GM12878 (cell line): Measurements from ENCODE around the gene B3GALT6. TPM values are rescaled to one million over a fixed set of nuclear protein-coding genes. Genes with fewer than 3 reads are reported as not detected.

Experiments
- ATAC-seq: fragments of 200-7000 bp; cut with Tn5 transposase; 3 replicates; pipeline ENCODE4 v1.9.1; 2020; ENCODE audit warnings: mild to moderate bottlenecking, moderate library complexity
- BruUV-seq: library from RNA; stranded (reverse); fragments of 400-500 nt; replicated peaks from 2 replicates; lab custom pipeline; 2021; lab: Mats Ljungman, UMichigan
- CTCF ChIA-PET: fragments of 300-600 bp; sonication (Branson Sonifier 250); formaldehyde crosslinking; extraction: SDS; loops from one replicate; lab custom pipeline; 2021; ENCODE audit warnings: inconsistent platforms; lab: Yijun Ruan, JAX
- POLR2A ChIA-PET: fragments of 350-600 bp; formaldehyde crosslinking; extraction: SDS; loops from one replicate; lab custom pipeline; 2021; ENCODE audit warnings: inconsistent platforms; lab: Charles Lee
- RAD21 ChIA-PET: fragments of 300-600 bp; sonication (Branson Sonifier 250); formaldehyde crosslinking; loops from one replicate; lab custom pipeline; 2023; ENCODE audit warnings: antibody characterized with exemption; ENCODE audit not compliant: unreplicated experiment; lab: Charles Lee
- SMC1A ChIA-PET: fragments of 300-600 bp; sonication (Branson Sonifier 250); formaldehyde crosslinking; loops from one replicate; lab custom pipeline; 2023; ENCODE audit not compliant: unreplicated experiment, uncharacterized antibody; lab: Charles Lee
- DNase-seq: peaks from one replicate; pipeline ENCODE4 v3.0.0-alpha.2; 2011; ENCODE audit warnings: low read depth, low spot score
- FAIRE-seq: peaks from 3 replicates; lab custom pipeline; 2011; peaks lifted over from hg19 to GRCh38; lab: Jason Lieb, UNC
- H2AFZ ChIP-seq: 2 replicates; pipeline ENCODE4 v1.6.0; 2011; ENCODE audit warnings: low read depth, low read length, control low read depth; ENCODE audit not compliant: control insufficient read depth
- H3K27ac ChIP-seq: 2 replicates; pipeline ENCODE4 v1.5.1; 2011; ENCODE audit warnings: control low read depth; ENCODE audit not compliant: control insufficient read depth, insufficient read depth
- H3K27me3 ChIP-seq, 2 experiments: replicated peaks in 1 of 2; 2 replicates each; pipeline versions ENCODE4 v1.6.0 to v1.6.1; 2011; ENCODE audit warnings: low read length in 1 of 2; ENCODE audit not compliant: control insufficient read depth in 2 of 2, insufficient read depth in 2 of 2
- H3K36me3 ChIP-seq, 2 experiments: 2 replicates each; pipeline ENCODE4 v1.5.1; 2011; ENCODE audit warnings: low read length in 1 of 2; ENCODE audit not compliant: control insufficient read depth in 2 of 2, insufficient read depth in 2 of 2
- H3K4me1 ChIP-seq: 2 replicates; pipeline ENCODE4 v1.6.1; 2011; ENCODE audit warnings: mild to moderate bottlenecking, low read length, moderate library complexity, mixed read lengths; ENCODE audit not compliant: control insufficient read depth, insufficient read depth
- H3K4me2 ChIP-seq: 2 replicates; pipeline ENCODE4 v1.6.0; 2011; ENCODE audit warnings: control low read depth; ENCODE audit not compliant: control insufficient read depth, insufficient read depth
- H3K4me3 ChIP-seq: fragments of 200-600 bp; sonication (generic); 2 replicates; pipeline ENCODE4 v1.5.1; 2016
- H3K79me2 ChIP-seq: 2 replicates; pipeline ENCODE4 v1.6.0; 2011; ENCODE audit warnings: low read length; ENCODE audit not compliant: control insufficient read depth, insufficient read depth
- H3K9ac ChIP-seq: 2 replicates; pipeline ENCODE4 v1.8.0; 2011; ENCODE audit warnings: low read length, control low read depth, mixed read lengths; ENCODE audit not compliant: control insufficient read depth, insufficient read depth
- H3K9me3 ChIP-seq: replicated peaks from 3 replicates; pipeline ENCODE4 v1.5.1; 2011; ENCODE audit warnings: mild to moderate bottlenecking, low read length; ENCODE audit not compliant: control insufficient read depth, insufficient read depth
- H4K20me1 ChIP-seq: 2 replicates; pipeline ENCODE4 v1.6.0; 2011; ENCODE audit not compliant: control insufficient read depth, insufficient read depth
- BCL11A ChIP-seq: IDR thresholded peaks from 2 replicates; pipeline ENCODE4 v1.6.1; 2011; ENCODE audit warnings: low read depth, low read length
- BCL3 ChIP-seq: IDR thresholded peaks from 2 replicates; pipeline ENCODE4 v1.6.1; 2011; ENCODE audit warnings: borderline replicate concordance, low read depth, mild to moderate bottlenecking, moderate library complexity, low read length; ENCODE audit not compliant: insufficient read depth, poor library complexity, severe bottlenecking
- BMI1 ChIP-seq: fragments of 450-650 bp; IDR thresholded peaks from 2 replicates; pipeline ENCODE4 v1.6.1; 2016; ENCODE audit warnings: mild to moderate bottlenecking, moderate library complexity, borderline replicate concordance
- FOXM1 ChIP-seq: IDR thresholded peaks from 2 replicates; pipeline ENCODE4 v1.6.1; 2012; ENCODE audit warnings: low read depth, mild to moderate bottlenecking, inconsistent platforms, low read length, moderate library complexity
- MLLT1 ChIP-seq: fragments of 450-650 bp; IDR thresholded peaks from 2 replicates; pipeline ENCODE4 v1.6.1; 2016; ENCODE audit warnings: mild to moderate bottlenecking
- POLR2A ChIP-seq: IDR thresholded peaks from 2 replicates; pipeline ENCODE4 v1.6.1; 2011; ENCODE audit warnings: low read depth, mild to moderate bottlenecking, low read length
- RAD21 ChIP-seq: IDR thresholded peaks from 2 replicates; pipeline ENCODE4 v1.6.1; 2011; ENCODE audit warnings: mild to moderate bottlenecking, low read depth, low read length, moderate library complexity; ENCODE audit not compliant: insufficient read depth
- RFX5 ChIP-seq: IDR thresholded peaks from 2 replicates; pipeline ENCODE4 v1.6.1; 2011; ENCODE audit warnings: low read depth, low read length, improper control_type of control experiment
- SIX5 ChIP-seq: IDR thresholded peaks from 2 replicates; pipeline ENCODE4 v1.6.1; 2011; ENCODE audit warnings: mild to moderate bottlenecking, low read depth, low read length, moderate library complexity; ENCODE audit not compliant: severe bottlenecking
- SMAD1 ChIP-seq: fragments of 450-650 bp; IDR thresholded peaks from 2 replicates; pipeline ENCODE4 v1.6.1; 2018; ENCODE audit warnings: mild to moderate bottlenecking, low read depth; ENCODE audit not compliant: partially characterized antibody
- SMARCA5 ChIP-seq: fragments of 450-650 bp; IDR thresholded peaks from 2 replicates; pipeline ENCODE4 v1.6.1; 2017; ENCODE audit warnings: mild to moderate bottlenecking
- SREBF1 ChIP-seq: IDR thresholded peaks from 2 replicates; pipeline ENCODE4 v1.6.1; 2012; ENCODE audit warnings: mild to moderate bottlenecking, low read length
- WRNIP1 ChIP-seq: IDR thresholded peaks from 2 replicates; pipeline ENCODE4 v1.6.1; 2011; ENCODE audit warnings: low read depth, low read length, improper control_type of control experiment, borderline replicate concordance
- ZBTB33 ChIP-seq: fragments of 450-650 bp; IDR thresholded peaks from 2 replicates; pipeline ENCODE4 v1.6.1; 2017; ENCODE audit warnings: mild to moderate bottlenecking
- WGBS: methylation state at CpG from one replicate; pipeline ENCODE4 v1.1.6; 2016; ENCODE audit warnings: low lambda C conversion rate; ENCODE audit not compliant: insufficient replicate concordance, insufficient coverage; ENCODE audit errors: missing lambda C conversion rate; 5-methylcytosine and 5-hydroxymethylcytosine counted together
- in situ Hi-C: fragments of 300-500 bp; cut with MboI; formaldehyde crosslinking; loops from 9 replicates; pipeline ENCODE4 v1.14.3; 2018; ENCODE audit warnings: mixed read lengths
- intact Hi-C: fragments of 100-400 bp; cut with micrococcal nuclease; formaldehyde crosslinking; loops from one replicate; pipeline ENCODE4 v1.14.2; 2022; ENCODE audit not compliant: unreplicated experiment
- polyA plus RNA-seq, 11 experiments: library from polyadenylated mRNA; depleted of rRNA in 4 of 11; unstranded in 6 of 11; stranded (reverse) in 5 of 11; fragments of >200 nt; fragmentation: Nextera tagmentation in 4 of 11; fragmentation: Illumina TruSeq in 1 of 11; extraction: Ambion mirVana in 4 of 11; extraction: Trizol in 1 of 11; gene quantifications; 1 replicate in 1 of 11; 2 replicates in 10 of 11; pipeline versions ENCODE4 v1.2.1 to v1.2.3, GENCODE V29; 2011 to 2016; ENCODE audit warnings: inconsistent platforms in 2 of 11, missing spikeins in 2 of 11, low read depth in 1 of 11
- total RNA-seq, 4 experiments: library from RNA; depleted of rRNA in 3 of 4; stranded (reverse); fragments of >200 nt in 3 of 4; fragmentation: Illumina TruSeq in 1 of 4; extraction: Trizol in 1 of 4; gene quantifications; 2 replicates each; pipeline versions ENCODE4 v1.2.1 to v1.2.3, GENCODE V29; 2013 to 2021

Gene B3GALT6
- total and polyA plus RNA-seq, 10 of the 15 experiments (the other 5 are each of a cell fraction or from before 2014, with no cell fraction given), result 0.53 to 20.8 (median 4.5) TPM

GRCh38 chr1:1275836-1276235 is 43.8 kb downstream of the B3GALT6 start:
- H3K79me2 ChIP-seq, result peaks cover 28% of the 10 kb centered on the region
- no peak overlapping the region for H3K27ac ChIP-seq
- BruUV-seq, result no TSS peak
- H3K9me3 ChIP-seq, result no peaks in the 10 kb centered on the region
- peaks cover 0 to 4% of the 10 kb centered on the region in 2 experiments; a peak in 1 of 4 replicates for H3K36me3 ChIP-seq
- H2AFZ ChIP-seq, result no peak overlapping the region
- ChIA-PET POLR2A (no interaction called here), CTCF (interaction anchor here (0.6 kb wide), 1 partner anchor 154 kb away, joined by 3 read pairs; no protein-coding TSS in a partner anchor), RAD21 (no interaction called here), SMC1A (no interaction called here)
- H4K20me1 ChIP-seq, result peaks cover 4% of the 10 kb centered on the region; the same call in 1 of the 2 replicates
- H3K4me2 ChIP-seq, result no peak overlapping the region
- FAIRE-seq (no peak), DNase-seq (no peak), ATAC-seq (no peak)
- TF ChIP-seq MLLT1 (no peak), FOXM1 (no peak), BMI1 (no peak)
- no peak overlapping the region for H3K9ac ChIP-seq
- H3K4me1 ChIP-seq, result peaks cover 18% of the 10 kb centered on the region
- no peak overlapping the region for H3K4me3 ChIP-seq
- no peaks in the 10 kb centered on the region for H3K27me3 ChIP-seq
- in situ Hi-C loops (no loop called here), intact Hi-C loops (no loop called here)
- WGBS, result 68% methylated on average over 9 of the region's 9 CpGs

GRCh38 chr1:1278620-1279019 is 46.6 kb downstream of the B3GALT6 start:
- SMC1A ChIA-PET, result interaction anchor here (0.7 kb wide), 1 partner anchor 97 kb away, joined by 3 read pairs; the partner anchor contains the start of gene AURKAIP1
- H3K9ac ChIP-seq, result no peak overlapping the region
- H3K4me3 ChIP-seq, result no peak overlapping the region
- no peak for ATAC-seq
- H2AFZ ChIP-seq, result no peak overlapping the region
- no peaks in the 10 kb centered on the region for H3K36me3 ChIP-seq
- H4K20me1 ChIP-seq, result no peaks in the 10 kb centered on the region
- no TSS peak for BruUV-seq
- H3K9me3 ChIP-seq, result no peaks in the 10 kb centered on the region
- peaks cover 3% of the 10 kb centered on the region for H3K4me1 ChIP-seq
- intact Hi-C loops (no loop called here), in situ Hi-C loops (no loop called here)
- POLR2A ChIA-PET, result interaction anchor here (0.7 kb wide), 1 partner anchor 94 kb away, joined by 3 read pairs; no protein-coding TSS in a partner anchor
- RAD21 ChIA-PET, result no interaction called here
- H3K27ac ChIP-seq, result no peak overlapping the region
- CTCF ChIA-PET, result no interaction called here
- H3K4me2 ChIP-seq, result no peak overlapping the region
- no peak for DNase-seq
- 73% methylated on average over 13 of the region's 13 CpGs for WGBS
- no peak for FAIRE-seq
- no peaks in the 10 kb centered on the region for H3K27me3 ChIP-seq
- H3K79me2 ChIP-seq, result peaks cover under 1% of the 10 kb centered on the region
- TF ChIP-seq WRNIP1, result no peak
- no peak for TF ChIP-seq SMAD1
- no peak for TF ChIP-seq SMARCA5
- TF ChIP-seq BCL3, result no peak
- TF ChIP-seq SREBF1, result no peak
- TF ChIP-seq RAD21, result no peak
- no peak for TF ChIP-seq BCL11A
- TF ChIP-seq SIX5, result no peak
- TF ChIP-seq RFX5, result no peak
- no peak for TF ChIP-seq POLR2A
- no peak for TF ChIP-seq ZBTB33
